A673 (cell line): ENCODE data around the gene MYF5. TPM values are rescaled to one million over a fixed set of nuclear protein-coding genes. Genes with fewer than 3 reads are reported as not detected.

Source experiments
- BruUV-seq: library from RNA; stranded (reverse); fragments of 400-500 nt; replicated peaks from 2 replicates; lab custom pipeline; 2021; lab: Mats Ljungman, UMichigan
- CTCF ChIA-PET: fragments of 300-600 bp; sonication (Branson Sonifier 250); formaldehyde crosslinking; loops from one replicate; lab custom pipeline; 2022; ENCODE audit warnings: antibody characterized with exemption; lab: Charles Lee
- POLR2A ChIA-PET: fragments of 300-600 bp; sonication (Branson Sonifier 250); formaldehyde crosslinking; loops from one replicate; lab custom pipeline; 2022; ENCODE audit warnings: antibody characterized with exemption; ENCODE audit not compliant: low non-redundant PET; lab: Charles Lee
- DNase-seq: peaks from one replicate; pipeline ENCODE4 v3.0.0-alpha.2; 2015; ENCODE audit warnings: low spot score
- H3K27ac ChIP-seq: fragments of 200-600 bp; sonication (generic); 2 replicates; pipeline ENCODE4 v1.5.1; 2016; ENCODE audit warnings: mixed run types, low read depth, mild to moderate bottlenecking, mixed read lengths, antibody characterized with exemption, low read length; ENCODE audit not compliant: poor library complexity, severe bottlenecking
- H3K27me3 ChIP-seq: fragments of 200-600 bp; sonication (generic); replicated peaks from 2 replicates; pipeline ENCODE4 v1.6.1; 2017; ENCODE audit warnings: mixed run types, low read depth, mild to moderate bottlenecking, mixed read lengths, antibody characterized with exemption, low read length; ENCODE audit not compliant: insufficient read depth, poor library complexity
- H3K36me3 ChIP-seq: fragments of 200-600 bp; sonication (generic); 2 replicates; pipeline ENCODE4 v1.6.1; 2016; ENCODE audit warnings: mixed run types, mild to moderate bottlenecking, mixed read lengths, antibody characterized with exemption, low read length; ENCODE audit not compliant: insufficient read depth, poor library complexity, severe bottlenecking
- H3K4me1 ChIP-seq: fragments of 200-600 bp; sonication (generic); 2 replicates; pipeline ENCODE4 v1.6.1; 2017; ENCODE audit warnings: mixed run types, mild to moderate bottlenecking, mixed read lengths, antibody characterized with exemption, low read length; ENCODE audit not compliant: insufficient read depth, poor library complexity, severe bottlenecking
- H3K4me3 ChIP-seq: fragments of 200-600 bp; sonication (generic); 2 replicates; pipeline ENCODE4 v1.5.1; 2016; ENCODE audit warnings: low read depth, mixed run types, mild to moderate bottlenecking, mixed read lengths, low read length; ENCODE audit not compliant: poor library complexity, severe bottlenecking
- H3K9me3 ChIP-seq: fragments of 200-600 bp; sonication (generic); 2 replicates; pipeline ENCODE4 v1.6.1; 2016; ENCODE audit warnings: mixed run types, low read depth, mild to moderate bottlenecking, mixed read lengths, antibody characterized with exemption, low read length; ENCODE audit not compliant: poor library complexity, severe bottlenecking
- EZH2 ChIP-seq: fragments of 200-600 bp; sonication (generic); IDR thresholded peaks from 2 replicates; pipeline ENCODE4 v1.6.1; 2017; ENCODE audit warnings: borderline replicate concordance, low read depth, mild to moderate bottlenecking, mixed read lengths, antibody characterized with exemption, low read length; ENCODE audit not compliant: poor library complexity, severe bottlenecking
- intact Hi-C: fragments of 100-400 bp; cut with micrococcal nuclease; formaldehyde crosslinking; loops from one replicate; pipeline ENCODE4 v1.10.0; 2022; ENCODE audit not compliant: unreplicated experiment
- total RNA-seq: library from RNA; stranded (reverse); gene quantifications from 2 replicates; pipeline ENCODE4 v1.2.3, GENCODE V29; 2021
- TF ChIP-seq, protein P1 (sequence below): fragments of 300-800, 200-600 bp; sonication (generic); conservative IDR thresholded peaks from 2 replicates; pipeline ENCODE4 v1.5.1; 2017; ENCODE audit warnings: low read depth, mild to moderate bottlenecking, antibody characterized with exemption, low read length, moderate library complexity, mixed read lengths

The MYF5 gene
- total RNA-seq, 1 experiment from 2014 or later: not detected

DNA sequence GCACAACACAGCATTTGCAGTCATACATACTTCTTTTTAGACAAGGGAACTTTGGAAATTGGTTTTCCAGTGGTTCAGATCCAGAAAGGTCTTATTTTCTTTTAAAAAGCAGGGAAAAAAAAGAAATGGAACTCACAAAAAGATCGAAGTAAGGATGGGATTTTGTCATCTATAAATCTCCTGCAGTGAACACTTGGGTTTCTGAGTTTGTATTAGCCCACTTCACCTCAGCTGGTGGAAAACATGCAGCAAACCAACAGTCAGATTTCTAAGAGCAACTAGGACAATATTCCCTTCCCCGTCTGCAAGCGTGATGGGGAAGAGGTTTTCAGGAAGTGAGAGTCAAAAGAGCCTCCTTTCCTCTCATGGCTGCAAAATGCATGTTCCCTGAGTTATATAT, 4.6 kb downstream of the MYF5 start:
- ChIA-PET POLR2A (no interaction called here), CTCF (no interaction called here)
- DNase-seq: no peak
- intact Hi-C loops: no loop called here
- BruUV-seq: no TSS peak
- Histone ChIP-seq H3K4me1 (no peaks in the 10 kb centered on the region), H3K9me3 (no peaks in the 10 kb centered on the region), H3K27me3 (no peaks in the 10 kb centered on the region), H3K27ac (no peak overlapping the region), H3K36me3 (no peaks in the 10 kb centered on the region), H3K4me3 (no peak overlapping the region)
- TF ChIP-seq, protein P1, sequence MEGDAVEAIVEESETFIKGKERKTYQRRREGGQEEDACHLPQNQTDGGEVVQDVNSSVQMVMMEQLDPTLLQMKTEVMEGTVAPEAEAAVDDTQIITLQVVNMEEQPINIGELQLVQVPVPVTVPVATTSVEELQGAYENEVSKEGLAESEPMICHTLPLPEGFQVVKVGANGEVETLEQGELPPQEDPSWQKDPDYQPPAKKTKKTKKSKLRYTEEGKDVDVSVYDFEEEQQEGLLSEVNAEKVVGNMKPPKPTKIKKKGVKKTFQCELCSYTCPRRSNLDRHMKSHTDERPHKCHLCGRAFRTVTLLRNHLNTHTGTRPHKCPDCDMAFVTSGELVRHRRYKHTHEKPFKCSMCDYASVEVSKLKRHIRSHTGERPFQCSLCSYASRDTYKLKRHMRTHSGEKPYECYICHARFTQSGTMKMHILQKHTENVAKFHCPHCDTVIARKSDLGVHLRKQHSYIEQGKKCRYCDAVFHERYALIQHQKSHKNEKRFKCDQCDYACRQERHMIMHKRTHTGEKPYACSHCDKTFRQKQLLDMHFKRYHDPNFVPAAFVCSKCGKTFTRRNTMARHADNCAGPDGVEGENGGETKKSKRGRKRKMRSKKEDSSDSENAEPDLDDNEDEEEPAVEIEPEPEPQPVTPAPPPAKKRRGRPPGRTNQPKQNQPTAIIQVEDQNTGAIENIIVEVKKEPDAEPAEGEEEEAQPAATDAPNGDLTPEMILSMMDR: no peak
- no peak for TF ChIP-seq EZH2

DNA sequence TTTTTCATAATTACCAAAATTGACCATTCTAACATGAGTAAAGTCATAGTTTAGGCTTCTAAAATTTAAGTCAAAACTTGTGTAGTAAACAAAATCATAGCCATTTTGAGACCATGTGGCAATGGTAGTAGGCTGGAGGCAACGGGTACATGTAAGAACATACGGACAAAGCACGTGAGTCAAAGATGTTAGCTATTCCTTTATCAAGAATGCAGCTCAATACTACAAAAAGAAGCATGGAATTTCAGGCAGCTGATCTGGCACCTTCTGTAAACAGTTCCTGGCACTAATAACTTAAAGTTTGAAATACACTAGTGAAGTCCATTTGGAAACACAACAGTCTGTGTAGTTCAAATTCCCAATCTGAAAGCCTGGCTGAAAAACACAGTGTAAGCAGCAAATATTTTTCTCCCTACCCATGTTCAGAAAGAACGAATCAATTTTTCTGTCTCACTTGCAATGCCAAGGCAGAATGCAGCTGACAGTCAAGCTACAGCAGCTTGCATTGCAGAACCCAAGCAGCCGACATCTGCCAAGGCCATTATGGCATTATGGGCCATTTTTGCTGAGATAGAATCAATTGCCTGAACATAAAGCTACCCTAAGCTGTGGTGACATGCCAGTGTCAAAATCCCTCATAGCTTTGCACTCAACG, 29.3 kb downstream of the MYF5 start:
- Histone ChIP-seq H3K36me3 (no peaks in the 10 kb centered on the region), H3K4me3 (no peak overlapping the region), H3K4me1 (no peaks in the 10 kb centered on the region), H3K9me3 (no peaks in the 10 kb centered on the region), H3K27me3 (no peaks in the 10 kb centered on the region), H3K27ac (no peak overlapping the region)
- intact Hi-C loops: no loop called here
- no TSS peak for BruUV-seq
- POLR2A ChIA-PET: no interaction called here
- CTCF ChIA-PET: no interaction called here
- DNase-seq: no peak
- TF ChIP-seq EZH2: no peak
- TF ChIP-seq, protein P1: no peak

DNA sequence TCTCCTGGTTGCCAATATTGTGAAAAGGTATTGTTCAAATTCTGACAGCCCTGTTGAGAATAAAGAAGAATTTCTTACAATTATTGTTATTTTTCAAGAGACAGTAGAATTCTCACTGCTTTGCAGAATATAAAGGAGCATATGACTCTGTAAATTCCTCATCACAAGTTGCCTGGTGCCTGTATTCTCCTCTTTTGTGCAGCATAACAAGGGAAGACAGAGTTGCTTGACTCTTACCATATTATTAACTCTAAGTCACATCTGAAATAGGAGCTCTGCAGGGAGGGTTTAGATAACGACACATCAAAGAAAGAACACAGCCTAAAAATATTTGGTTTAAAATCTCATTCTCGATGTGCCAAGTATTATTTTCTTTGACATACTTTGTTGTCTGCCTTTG, 31.1 kb downstream of the MYF5 start:
- H3K27ac ChIP-seq: no peak overlapping the region
- no peak overlapping the region for H3K4me3 ChIP-seq
- BruUV-seq: no TSS peak
- ChIA-PET POLR2A (no interaction called here), CTCF (no interaction called here)
- no peaks in the 10 kb centered on the region for H3K4me1 ChIP-seq
- no peaks in the 10 kb centered on the region for H3K9me3 ChIP-seq
- no peak for TF ChIP-seq EZH2
- TF ChIP-seq, protein P1: no peak
- no peaks in the 10 kb centered on the region for H3K36me3 ChIP-seq
- intact Hi-C loops: no loop called here
- no peak for DNase-seq
- H3K27me3 ChIP-seq: no peaks in the 10 kb centered on the region
